GM10847 (cell line): Measurements from ENCODE around the gene FAM131C.

ENCODE experiments used
- POLR2A ChIP-seq: IDR thresholded peaks from 2 replicates; pipeline ENCODE4 v1.6.1; 2011; ENCODE audit not compliant: insufficient read length; ENCODE audit errors: extremely low read depth

The FAM131C gene

DNA sequence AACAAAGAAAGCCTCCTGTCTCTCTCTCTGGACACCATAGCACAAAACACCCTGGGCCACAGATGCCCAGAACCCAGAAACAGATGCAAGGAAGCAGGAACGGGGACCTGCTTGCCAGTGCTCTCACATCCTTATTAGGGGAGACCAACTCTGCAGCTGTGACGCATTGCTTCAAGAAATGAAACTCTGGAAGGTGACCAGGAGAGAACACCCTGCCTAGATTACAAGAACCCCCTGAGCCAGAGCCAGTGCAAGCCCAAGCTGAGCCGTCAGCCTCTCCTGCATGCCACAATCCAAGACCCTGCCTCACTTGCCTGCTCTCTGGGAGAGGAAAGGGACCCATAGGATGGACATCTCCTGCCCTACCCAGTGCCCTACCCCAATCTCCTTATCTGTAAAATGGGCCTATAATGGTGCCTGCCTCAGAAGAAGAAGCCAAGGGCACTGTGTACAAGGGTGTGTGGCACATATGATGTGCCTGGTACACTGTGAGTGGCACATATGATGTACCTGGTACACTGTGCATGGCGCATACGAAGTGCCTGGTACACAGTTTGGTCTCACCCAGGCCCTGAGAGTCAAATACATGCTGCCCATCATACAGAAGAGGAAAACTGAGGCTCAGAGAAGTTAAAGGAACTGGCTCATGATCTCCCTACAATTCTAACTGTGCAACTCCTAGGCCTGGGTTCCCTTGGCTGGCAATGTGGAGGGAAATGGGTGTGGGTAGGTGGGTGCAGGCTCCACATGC is 16.8 kb upstream of the FAM131C start:
- no peak for TF ChIP-seq POLR2A

DNA sequence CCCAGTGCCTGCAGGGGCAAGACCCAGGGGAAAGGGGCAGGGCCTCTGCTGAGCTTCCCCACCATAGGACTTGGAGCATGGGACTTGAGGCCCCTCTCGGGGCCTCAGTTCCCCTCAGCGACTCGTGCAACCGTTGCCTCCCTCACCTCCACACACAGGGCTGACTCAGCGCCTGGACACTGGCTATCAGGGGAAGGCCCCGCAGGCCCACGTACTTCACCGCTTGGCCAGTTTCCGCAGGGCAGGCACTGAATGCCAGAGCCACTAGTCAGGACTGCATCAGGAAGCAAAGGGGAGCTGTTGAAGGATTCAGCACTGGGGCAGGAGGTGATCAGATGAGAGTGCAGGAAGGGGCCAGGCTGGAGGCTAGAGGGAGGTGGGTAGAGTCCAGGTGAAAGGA is 15.5 kb upstream of the FAM131C start:
- TF ChIP-seq POLR2A, result no peak

- no peak for TF ChIP-seq POLR2A
These were observed 15.0 kb upstream of the FAM131C start for GRCh38 chr1:16088351-16088911.

GRCh38 chr1:16087733-16088132 is 14.3 kb upstream of the FAM131C start:
- TF ChIP-seq POLR2A, result no peak

DNA sequence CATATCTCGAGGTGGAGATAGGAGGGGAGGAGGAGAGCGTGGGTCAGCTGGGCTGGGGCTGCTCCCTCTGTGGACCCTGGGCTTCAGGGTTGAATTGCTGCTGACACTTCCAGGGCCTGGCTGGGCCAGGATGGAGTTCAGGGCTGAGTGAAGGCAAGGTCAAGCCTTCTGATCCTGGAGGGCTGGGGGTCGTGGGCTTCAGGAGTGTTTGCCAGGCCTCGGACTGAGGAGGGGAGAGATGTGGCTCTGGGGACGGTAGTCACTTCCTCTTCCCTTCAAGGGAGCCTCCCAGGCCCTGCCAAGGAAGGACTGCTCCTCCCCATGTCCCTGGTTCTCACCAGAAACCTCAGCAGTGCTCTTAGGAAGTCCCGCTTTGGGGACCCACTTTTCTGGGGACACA is 12.1 kb upstream of the FAM131C start:
- TF ChIP-seq POLR2A, result no peak

- no peak for TF ChIP-seq POLR2A
These were observed 10.0 kb upstream of the FAM131C start for GRCh38 chr1:16083486-16083885.

- no peak for TF ChIP-seq POLR2A
These were observed 9.0 kb upstream of the FAM131C start for GRCh38 chr1:16082283-16083038.

DNA sequence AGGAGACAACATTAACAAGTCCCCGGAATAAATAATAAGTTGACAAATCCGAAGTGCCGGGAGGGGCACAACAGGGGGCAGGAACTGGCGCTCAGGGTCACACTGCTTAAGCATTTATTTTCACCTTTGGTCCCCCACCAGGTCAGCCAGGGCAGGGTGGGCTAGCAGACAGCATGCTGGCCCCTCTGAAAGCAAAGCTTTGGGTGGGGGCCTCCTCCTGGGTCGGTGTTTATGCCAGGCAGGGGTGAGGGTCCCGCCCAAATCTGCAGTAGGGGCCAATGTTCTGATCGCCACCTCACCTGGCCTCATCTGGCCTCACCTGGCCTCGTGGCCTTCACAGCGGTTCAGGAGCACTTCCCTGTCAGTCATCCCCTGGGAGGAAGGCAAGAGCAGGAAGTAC is 8.2 kb upstream of the FAM131C start:
- no peak for TF ChIP-seq POLR2A

DNA sequence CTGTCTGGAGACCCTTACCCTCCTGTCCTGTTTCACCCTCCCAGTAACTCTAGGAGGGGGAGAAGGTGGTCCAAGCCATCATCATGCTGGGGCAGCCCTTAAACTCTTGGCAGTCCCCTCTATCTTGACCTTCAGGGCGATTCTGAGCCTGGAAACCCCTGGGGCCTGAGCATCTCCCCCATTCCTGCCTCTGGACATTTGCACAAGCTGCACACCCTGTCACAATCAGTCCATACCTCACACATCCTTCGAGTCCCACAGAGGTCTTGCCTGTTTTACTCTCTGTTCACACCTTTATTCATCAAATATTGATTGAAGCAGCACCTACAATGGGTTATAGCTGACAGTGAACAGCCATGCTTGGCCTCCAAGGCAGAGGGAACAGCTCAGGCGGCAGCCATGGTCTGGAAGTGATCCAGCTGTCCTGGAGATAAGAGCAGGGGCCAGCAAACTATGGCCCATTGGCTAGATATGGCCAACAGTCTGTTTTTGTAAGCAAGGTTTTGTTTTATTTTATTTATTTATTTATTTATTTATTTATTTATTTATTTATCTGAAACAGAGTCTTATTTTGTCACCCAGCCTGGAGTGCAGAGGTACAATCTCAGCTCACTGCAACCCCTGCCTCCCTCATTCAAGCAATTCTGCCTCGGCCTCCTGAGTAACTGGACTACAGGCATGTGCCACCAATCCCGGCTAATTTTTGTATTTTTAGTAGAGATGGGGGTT is 7.1 kb upstream of the FAM131C start:
- no peak for TF ChIP-seq POLR2A

DNA sequence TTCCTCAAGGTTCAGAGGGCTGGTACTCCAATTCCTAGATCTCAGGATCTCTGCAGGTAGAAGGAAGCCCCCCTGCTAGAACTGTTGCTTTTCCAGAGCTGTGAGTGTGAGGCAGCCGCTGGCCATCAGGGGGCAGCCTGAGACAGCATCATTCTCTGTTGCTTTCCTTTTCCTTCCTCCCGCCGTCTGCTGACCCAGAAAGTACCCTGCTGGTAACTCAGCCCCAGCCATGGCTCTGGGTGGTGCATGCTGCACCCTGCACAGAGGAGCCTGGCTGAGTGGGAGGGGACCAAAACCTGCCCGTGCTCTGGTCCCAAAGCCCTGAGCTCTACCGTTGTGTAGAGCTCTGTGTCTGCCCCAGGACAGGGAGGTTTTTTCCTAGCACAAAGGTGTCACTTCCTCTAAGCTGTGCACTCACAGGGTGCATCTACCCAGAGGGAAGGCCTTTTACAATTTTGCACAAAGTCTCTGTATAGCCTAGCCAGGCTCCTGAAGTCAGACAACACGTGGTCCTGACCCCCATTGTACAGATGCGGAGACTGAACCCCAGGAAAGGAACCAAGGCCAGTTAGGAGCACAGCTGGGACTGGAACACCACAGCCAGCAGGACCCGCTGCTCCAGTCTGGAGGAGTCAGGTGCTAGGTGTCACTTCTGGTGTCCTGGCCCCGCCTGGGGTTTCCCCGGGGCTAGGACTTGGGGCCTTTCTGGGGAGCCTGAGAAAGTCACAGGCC is 5.6 kb upstream of the FAM131C start:
- no peak for TF ChIP-seq POLR2A

GRCh38 chr1:16077406-16078245 is 4.2 kb upstream of the FAM131C start:
- TF ChIP-seq POLR2A, result no peak

DNA sequence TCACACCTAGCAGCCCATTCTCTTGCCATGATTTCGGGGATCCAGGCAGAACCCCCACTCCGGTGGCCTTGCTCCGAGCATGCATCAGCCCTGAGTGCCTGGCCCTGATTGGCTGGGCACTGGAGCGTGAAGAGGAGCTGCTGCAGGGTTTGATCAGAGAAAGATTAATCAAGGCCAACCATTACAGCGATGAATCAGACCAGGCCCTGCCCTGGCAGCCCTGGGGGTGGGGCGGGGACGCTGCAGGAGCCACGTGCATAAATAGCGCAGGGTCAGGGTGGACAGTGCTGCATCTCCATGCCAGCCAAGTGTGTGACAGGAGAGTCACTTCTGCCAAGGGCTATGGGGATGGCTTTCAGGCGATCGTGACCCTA is 3.4 kb upstream of the FAM131C start:
- no peak for TF ChIP-seq POLR2A

DNA sequence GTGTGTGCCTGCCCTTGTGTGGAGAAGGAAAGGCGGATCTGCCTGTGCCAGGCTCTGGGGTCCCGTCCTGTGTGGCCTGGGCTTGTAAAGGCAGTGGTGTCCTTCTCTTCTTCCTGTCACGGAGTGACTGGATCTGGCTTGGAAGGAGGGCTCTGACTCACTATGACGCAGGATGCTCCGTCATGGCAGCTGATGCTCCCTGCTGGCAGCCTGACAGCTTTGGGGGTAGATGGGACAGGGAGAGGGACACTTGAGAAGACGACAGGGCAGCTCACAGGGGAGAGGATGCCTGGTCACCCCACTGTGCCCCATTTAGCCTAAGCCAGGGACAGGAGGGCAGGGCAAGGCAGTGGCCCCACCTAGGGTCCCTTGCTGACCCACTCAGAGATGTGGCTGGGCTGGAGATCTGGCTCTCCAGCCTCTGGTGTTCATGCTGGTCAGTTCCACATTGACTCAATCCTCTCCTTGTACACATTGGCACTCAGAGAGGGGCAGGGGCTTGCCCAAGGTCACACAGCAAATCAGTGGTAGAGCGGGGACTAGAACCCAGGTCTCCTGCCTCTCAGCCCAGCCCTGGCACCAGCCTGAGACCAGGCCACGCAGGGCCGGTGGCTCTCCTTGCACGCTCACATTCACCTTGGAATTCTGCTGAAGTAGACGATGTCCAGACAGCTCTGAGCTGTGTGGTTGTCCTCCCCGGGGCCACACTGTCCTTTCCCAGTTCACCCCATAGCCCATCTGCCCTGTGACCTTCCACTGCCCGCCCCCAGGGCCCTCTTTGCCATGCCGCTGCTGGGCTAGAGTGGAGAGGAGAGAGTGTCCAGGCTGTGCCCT is 2.8 kb upstream of the FAM131C start:
- no peak for TF ChIP-seq POLR2A

DNA sequence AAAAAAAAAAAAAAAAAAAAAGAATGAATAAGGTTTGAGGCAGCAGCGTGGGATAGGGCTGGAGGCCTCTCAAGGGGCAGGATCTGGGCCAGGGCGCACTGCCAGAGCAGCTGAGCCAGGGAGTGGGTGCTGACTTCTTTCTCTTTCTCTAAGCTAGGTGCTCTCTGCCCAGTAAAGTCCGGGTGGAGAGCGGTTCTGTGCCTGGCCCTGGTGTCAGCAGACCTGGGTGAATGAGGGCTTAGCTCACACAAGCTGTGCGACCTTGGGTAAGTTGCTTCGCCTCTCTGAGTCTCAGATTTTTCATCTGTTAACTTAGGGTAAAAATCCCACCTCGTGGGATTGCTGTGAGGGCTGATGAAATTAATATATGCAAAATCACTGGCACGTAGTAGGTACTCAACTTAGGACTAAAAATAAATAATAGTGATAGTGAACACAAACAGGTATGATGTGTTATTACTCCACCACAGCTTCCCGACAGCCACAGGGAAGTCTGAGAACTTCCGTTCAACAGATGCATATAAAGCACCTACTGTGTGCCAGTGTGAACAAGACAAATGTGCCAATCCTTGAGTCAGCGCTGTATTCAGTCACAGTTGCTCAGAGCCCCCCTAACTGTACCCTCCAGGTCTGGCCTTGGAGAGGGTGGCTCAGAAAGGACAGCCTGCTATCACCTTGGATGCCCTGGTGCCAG is 2.0 kb upstream of the FAM131C start:
- TF ChIP-seq POLR2A, result no peak
